WTC11 (cell line): ENCODE data around the gene ANTXR2.

ENCODE experiments used
- CTCF ChIP-seq: fragments of 200-600 bp; IDR thresholded peaks from 2 replicates; pipeline ENCODE4 v1.8.0; 2022; ENCODE audit warnings: antibody characterized with exemption
- ELF4 ChIP-seq: sonication (generic); formaldehyde crosslinking; IDR thresholded peaks from 2 replicates; pipeline ENCODE4 v1.8.1; 2022; ENCODE audit warnings: low read depth, mild to moderate bottlenecking, moderate library complexity, missing genetic modification reagents
- ETV6 ChIP-seq: sonication (generic); formaldehyde crosslinking; IDR thresholded peaks from 2 replicates; pipeline ENCODE4 v1.8.1; 2022; ENCODE audit warnings: mild to moderate bottlenecking, missing genetic modification reagents
- NR2C2 ChIP-seq: sonication (generic); formaldehyde crosslinking; IDR thresholded peaks from 2 replicates; pipeline ENCODE4 v1.8.0; 2022; ENCODE audit warnings: mild to moderate bottlenecking, missing genetic modification reagents
- RELA ChIP-seq: sonication (generic); formaldehyde crosslinking; IDR thresholded peaks from 2 replicates; pipeline ENCODE4 v1.8.1; 2022; ENCODE audit warnings: missing genetic modification reagents, mild to moderate bottlenecking, borderline replicate concordance
- SMAD4 ChIP-seq: sonication (generic); formaldehyde crosslinking; IDR thresholded peaks from 2 replicates; pipeline ENCODE4 v1.8.0; 2022; ENCODE audit warnings: mild to moderate bottlenecking, missing genetic modification reagents
- TEAD1 ChIP-seq: sonication (generic); formaldehyde crosslinking; IDR thresholded peaks from 2 replicates; pipeline ENCODE4 v1.8.0; 2022; ENCODE audit warnings: mild to moderate bottlenecking, missing genetic modification reagents
- TF ChIP-seq, protein P1 (sequence below): sonication (generic); formaldehyde crosslinking; IDR thresholded peaks from 2 replicates; pipeline ENCODE4 v1.8.1; 2022; ENCODE audit warnings: low read depth, missing genetic modification reagents, borderline replicate concordance
- TF ChIP-seq, protein P2 (sequence below): sonication (generic); formaldehyde crosslinking; IDR thresholded peaks from 2 replicates; pipeline ENCODE4 v1.8.1; 2023; ENCODE audit warnings: mild to moderate bottlenecking, missing genetic modification reagents, borderline replicate concordance
- TF ChIP-seq, protein P3 (sequence below): sonication (generic); formaldehyde crosslinking; IDR thresholded peaks from 2 replicates; pipeline ENCODE4 v1.8.0; 2022; ENCODE audit warnings: missing genetic modification reagents

DNA sequence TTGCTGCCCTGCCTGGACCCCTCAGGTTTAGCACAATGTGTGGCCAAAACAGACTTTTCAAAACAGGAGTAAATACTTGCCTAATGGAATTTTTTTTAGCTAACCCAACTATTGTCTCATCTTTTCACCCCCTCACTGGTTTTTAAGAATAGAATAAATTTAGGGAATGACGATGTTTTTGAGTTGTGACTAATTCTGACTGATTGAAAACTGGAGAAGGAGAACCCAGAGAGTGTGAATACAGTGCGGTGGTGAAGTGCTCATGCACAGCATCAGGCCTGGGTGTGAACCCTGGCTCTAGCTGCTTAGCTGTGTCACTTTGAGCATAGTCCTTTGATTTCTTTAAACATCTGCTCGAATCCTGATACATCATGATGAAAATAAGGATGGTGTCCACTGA is 10.5 kb downstream of the ANTXR2 start:
- no peak for TF ChIP-seq CTCF
- TF ChIP-seq, protein P1, sequence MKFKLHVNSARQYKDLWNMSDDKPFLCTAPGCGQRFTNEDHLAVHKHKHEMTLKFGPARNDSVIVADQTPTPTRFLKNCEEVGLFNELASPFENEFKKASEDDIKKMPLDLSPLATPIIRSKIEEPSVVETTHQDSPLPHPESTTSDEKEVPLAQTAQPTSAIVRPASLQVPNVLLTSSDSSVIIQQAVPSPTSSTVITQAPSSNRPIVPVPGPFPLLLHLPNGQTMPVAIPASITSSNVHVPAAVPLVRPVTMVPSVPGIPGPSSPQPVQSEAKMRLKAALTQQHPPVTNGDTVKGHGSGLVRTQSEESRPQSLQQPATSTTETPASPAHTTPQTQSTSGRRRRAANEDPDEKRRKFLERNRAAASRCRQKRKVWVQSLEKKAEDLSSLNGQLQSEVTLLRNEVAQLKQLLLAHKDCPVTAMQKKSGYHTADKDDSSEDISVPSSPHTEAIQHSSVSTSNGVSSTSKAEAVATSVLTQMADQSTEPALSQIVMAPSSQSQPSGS (CRISPR knock-in tag), result no peak
- TF ChIP-seq NR2C2 (CRISPR knock-in tag), result no peak
- TF ChIP-seq RELA (CRISPR knock-in tag), result no peak
- TF ChIP-seq ETV6, result no peak
- TF ChIP-seq, protein P2, sequence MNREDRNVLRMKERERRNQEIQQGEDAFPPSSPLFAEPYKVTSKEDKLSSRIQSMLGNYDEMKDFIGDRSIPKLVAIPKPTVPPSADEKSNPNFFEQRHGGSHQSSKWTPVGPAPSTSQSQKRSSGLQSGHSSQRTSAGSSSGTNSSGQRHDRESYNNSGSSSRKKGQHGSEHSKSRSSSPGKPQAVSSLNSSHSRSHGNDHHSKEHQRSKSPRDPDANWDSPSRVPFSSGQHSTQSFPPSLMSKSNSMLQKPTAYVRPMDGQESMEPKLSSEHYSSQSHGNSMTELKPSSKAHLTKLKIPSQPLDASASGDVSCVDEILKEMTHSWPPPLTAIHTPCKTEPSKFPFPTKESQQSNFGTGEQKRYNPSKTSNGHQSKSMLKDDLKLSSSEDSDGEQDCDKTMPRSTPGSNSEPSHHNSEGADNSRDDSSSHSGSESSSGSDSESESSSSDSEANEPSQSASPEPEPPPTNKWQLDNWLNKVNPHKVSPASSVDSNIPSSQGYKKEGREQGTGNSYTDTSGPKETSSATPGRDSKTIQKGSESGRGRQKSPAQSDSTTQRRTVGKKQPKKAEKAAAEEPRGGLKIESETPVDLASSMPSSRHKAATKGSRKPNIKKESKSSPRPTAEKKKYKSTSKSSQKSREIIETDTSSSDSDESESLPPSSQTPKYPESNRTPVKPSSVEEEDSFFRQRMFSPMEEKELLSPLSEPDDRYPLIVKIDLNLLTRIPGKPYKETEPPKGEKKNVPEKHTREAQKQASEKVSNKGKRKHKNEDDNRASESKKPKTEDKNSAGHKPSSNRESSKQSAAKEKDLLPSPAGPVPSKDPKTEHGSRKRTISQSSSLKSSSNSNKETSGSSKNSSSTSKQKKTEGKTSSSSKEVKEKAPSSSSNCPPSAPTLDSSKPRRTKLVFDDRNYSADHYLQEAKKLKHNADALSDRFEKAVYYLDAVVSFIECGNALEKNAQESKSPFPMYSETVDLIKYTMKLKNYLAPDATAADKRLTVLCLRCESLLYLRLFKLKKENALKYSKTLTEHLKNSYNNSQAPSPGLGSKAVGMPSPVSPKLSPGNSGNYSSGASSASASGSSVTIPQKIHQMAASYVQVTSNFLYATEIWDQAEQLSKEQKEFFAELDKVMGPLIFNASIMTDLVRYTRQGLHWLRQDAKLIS (CRISPR knock-in tag), result no peak
- no peak for TF ChIP-seq ELF4
- no peak for TF ChIP-seq SMAD4 (CRISPR knock-in tag)
- TF ChIP-seq TEAD1 (CRISPR knock-in tag), result no peak
- TF ChIP-seq, protein P3, sequence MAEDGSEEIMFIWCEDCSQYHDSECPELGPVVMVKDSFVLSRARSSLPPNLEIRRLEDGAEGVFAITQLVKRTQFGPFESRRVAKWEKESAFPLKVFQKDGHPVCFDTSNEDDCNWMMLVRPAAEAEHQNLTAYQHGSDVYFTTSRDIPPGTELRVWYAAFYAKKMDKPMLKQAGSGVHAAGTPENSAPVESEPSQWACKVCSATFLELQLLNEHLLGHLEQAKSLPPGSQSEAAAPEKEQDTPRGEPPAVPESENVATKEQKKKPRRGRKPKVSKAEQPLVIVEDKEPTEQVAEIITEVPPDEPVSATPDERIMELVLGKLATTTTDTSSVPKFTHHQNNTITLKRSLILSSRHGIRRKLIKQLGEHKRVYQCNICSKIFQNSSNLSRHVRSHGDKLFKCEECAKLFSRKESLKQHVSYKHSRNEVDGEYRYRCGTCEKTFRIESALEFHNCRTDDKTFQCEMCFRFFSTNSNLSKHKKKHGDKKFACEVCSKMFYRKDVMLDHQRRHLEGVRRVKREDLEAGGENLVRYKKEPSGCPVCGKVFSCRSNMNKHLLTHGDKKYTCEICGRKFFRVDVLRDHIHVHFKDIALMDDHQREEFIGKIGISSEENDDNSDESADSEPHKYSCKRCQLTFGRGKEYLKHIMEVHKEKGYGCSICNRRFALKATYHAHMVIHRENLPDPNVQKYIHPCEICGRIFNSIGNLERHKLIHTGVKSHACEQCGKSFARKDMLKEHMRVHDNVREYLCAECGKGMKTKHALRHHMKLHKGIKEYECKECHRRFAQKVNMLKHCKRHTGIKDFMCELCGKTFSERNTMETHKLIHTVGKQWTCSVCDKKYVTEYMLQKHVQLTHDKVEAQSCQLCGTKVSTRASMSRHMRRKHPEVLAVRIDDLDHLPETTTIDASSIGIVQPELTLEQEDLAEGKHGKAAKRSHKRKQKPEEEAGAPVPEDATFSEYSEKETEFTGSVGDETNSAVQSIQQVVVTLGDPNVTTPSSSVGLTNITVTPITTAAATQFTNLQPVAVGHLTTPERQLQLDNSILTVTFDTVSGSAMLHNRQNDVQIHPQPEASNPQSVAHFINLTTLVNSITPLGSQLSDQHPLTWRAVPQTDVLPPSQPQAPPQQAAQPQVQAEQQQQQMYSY (CRISPR knock-in tag), result no peak
